Endothelial cell of coronary artery (primary cell): ENCODE measurements around the gene MCL1. TPM values are rescaled to one million over a fixed set of nuclear protein-coding genes. Genes with fewer than 3 reads are reported as not detected.

ENCODE experiments used
- total RNA-seq: library from RNA; depleted of rRNA; stranded (reverse); fragments of >200 nt; gene quantifications from 2 replicates; pipeline ENCODE4 v1.2.3, GENCODE V29; 2014

Gene MCL1
- total RNA-seq: 196 and 263 TPM in 2 replicates

DNA sequence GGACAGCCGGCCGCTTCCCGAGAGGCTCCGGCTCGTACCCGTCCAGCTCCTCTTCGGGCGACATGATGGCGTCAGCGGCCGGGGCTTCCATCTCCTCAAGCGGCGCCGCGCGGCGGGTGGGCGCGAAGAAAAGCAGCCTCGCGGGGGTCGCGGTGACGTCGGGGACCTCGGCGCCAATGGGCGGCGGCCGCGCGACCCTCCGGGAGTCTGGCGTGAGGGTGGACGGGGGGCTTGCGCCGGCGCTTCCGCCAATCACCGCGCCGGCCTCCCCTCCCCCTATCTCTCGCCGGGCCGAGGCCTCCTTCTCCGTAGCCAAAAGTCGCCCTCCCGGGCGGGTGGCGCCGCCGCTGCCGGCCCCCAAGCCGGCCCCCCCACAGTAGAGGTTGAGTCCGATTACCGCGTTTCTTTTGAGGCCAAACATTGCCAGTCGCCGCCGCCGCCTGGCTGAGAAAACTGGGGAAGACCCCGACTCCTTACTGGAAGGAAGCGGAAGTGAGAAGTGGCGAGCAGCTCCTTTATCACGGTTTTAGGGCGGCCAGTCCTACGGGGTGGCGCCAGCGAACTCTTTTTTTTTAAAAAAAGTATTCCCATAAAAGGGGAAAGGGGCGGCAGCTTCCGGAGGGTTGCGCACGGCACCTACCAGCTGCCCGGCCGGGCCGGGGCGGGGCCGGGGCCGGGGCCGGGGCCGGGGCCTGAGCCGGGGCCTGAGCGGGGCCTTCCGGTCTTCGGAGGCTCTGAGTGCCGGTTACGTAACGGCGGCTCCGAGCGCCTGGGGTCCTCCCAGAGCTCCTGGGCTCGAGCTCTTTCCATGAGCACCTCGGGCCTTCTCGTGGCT lies at the start of gene MCL1:
Gene MCL1 (minus strand): TSS at position 501 of the 835 bp plus-strand sequence. CDS start 80 bp downstream, at position 421.

DNA sequence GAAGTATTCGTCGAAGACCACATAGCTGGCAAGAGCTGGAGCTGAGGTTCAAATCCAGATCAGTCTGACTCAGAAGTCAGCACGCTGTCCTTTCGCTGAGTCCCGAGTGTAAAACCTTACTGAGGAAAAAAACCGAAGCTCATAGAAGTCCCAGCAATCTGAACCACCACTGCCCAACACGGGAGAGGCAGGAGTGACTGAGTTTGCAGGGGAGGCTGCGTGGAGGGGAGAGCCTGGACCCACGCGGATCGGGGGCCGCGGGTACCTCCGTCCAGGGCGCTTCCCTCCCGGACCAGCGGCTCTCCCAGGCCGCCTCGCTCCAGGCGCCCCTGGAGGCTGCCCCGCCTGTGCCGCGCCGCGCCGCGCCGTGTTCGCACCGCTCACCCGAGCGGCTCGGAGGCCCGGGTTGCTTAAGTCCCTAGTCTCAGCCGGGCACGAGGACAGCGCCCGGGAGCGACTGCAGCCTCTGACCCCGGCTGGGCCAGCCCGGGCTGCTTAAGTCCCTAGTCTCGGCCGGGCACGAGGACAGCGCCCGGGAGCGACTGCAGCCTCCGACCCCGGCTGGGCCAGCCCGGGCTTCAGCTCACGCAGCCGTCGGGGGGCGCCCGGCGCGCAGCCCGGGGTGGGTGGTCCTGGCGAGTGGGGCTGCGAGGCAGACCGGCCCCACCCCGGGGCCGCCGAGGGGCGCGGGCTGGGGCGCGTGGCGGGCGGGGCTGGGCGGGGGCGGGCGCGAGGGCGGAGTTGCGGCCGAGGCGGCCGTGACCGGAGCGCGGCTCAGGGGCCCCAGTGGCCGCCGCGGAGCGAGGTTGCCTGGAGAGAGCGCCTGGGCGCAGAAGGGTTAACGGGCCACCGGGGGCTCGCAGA lies 30.5 kb downstream of the MCL1 start, which contains the start of gene ADAMTSL4:
Gene ADAMTSL4 (plus strand): TSS at position 777 of the 864 bp plus-strand sequence. CDS start 2,881 bp downstream, outside the sequence.

Other genes with a start within 250 kb of the MCL1 start
- 5.5 and 5.7 TPM in 2 replicates for gene RPRD2, start 215.5 kb downstream of the MCL1 start, total RNA-seq
- gene TARS2, start 92.2 kb downstream of the MCL1 start, total RNA-seq: 10.4 and 11.0 TPM in 2 replicates
- gene ECM1, start 71.5 kb downstream of the MCL1 start, total RNA-seq: 0.27 and 0.75 TPM in 2 replicates
- gene FALEC, start 63.9 kb downstream of the MCL1 start, total RNA-seq: 0.63 TPM in 1 of 2 replicates, not detected in the other
- 0.18 and 0.56 TPM in 2 replicates for gene ADAMTSL4, start 30.2 kb downstream of the MCL1 start, total RNA-seq
- gene ENSA, start 50.0 kb upstream of the MCL1 start, total RNA-seq: 64.4 and 71.7 TPM in 2 replicates
- 14.0 and 14.7 TPM in 2 replicates for gene GOLPH3L, start 117.5 kb upstream of the MCL1 start, total RNA-seq
- not detected in 2 replicates for gene HORMAD1, start 141.3 kb upstream of the MCL1 start, total RNA-seq
- 10.6 and 12.9 TPM in 2 replicates for gene CTSS, start 186.2 kb upstream of the MCL1 start, total RNA-seq
- gene CTSK, start 228.7 kb upstream of the MCL1 start, total RNA-seq: 2.3 and 3.2 TPM in 2 replicates